Colonic mucosa (tissue), 4 donors: Measurements from ENCODE around the gene UNC13B. TPM values are rescaled to one million over a fixed set of nuclear protein-coding genes. Genes with fewer than 3 reads are reported as not detected.

ENCODE experiments used
- DNase-seq: peaks from one replicate; pipeline ENCODE4 v3.0.0-alpha.2; 2020
- H3K27ac ChIP-seq: fragments of 200-600 bp; one replicate; pipeline ENCODE4 v1.8.0; 2021
- H3K27me3 ChIP-seq: fragments of 200-600 bp; one replicate; pipeline ENCODE4 v1.8.0; 2021
- H3K36me3 ChIP-seq: fragments of 200-600 bp; one replicate; pipeline ENCODE4 v1.8.0; 2021
- H3K4me1 ChIP-seq: fragments of 200-600 bp; one replicate; pipeline ENCODE4 v1.8.0; 2021; ENCODE audit warnings: mild to moderate bottlenecking
- H3K4me3 ChIP-seq: fragments of 200-600 bp; one replicate; pipeline ENCODE4 v1.8.0; 2021
- H3K9ac ChIP-seq, 2 donors: one replicate each; pipeline ENCODE4 v1.7.0; 2013; ENCODE audit warnings: control low read depth in 2 of 2, low read depth in 2 of 2, low read length in 2 of 2
- H3K9me3 ChIP-seq: fragments of 200-600 bp; one replicate; pipeline ENCODE4 v1.8.0; 2021
- intact Hi-C: fragments of 100-400 bp; cut with DNase I; formaldehyde crosslinking; loops from one replicate; pipeline ENCODE4 v1.14.1; 2022
- total RNA-seq, 2 donors: library from RNA; stranded (reverse); fragmentation: NEBNext Ultra II Directional in 1 of 2; extraction: Animal tissue kit (Norgen Biotek cat#: 25700) in 1 of 2; gene quantifications; one replicate each; pipeline ENCODE4 v1.2.1, GENCODE V29; 2021
- TF ChIP-seq, protein P1 (sequence below): fragments of 200-600 bp; IDR thresholded peaks from one replicate; pipeline ENCODE4 v1.8.0; 2022; ENCODE audit warnings: antibody characterized with exemption, mild to moderate bottlenecking
- donor health status: healthy.
- donor health status: DM: no; HTN: no; CAD: no.
- donor health status: DM: no; HTN: no; CAD: no.

UNC13B gene
- total RNA-seq, 2 donors from 2014 or later, result 43.6 to 56.1 TPM

DNA sequence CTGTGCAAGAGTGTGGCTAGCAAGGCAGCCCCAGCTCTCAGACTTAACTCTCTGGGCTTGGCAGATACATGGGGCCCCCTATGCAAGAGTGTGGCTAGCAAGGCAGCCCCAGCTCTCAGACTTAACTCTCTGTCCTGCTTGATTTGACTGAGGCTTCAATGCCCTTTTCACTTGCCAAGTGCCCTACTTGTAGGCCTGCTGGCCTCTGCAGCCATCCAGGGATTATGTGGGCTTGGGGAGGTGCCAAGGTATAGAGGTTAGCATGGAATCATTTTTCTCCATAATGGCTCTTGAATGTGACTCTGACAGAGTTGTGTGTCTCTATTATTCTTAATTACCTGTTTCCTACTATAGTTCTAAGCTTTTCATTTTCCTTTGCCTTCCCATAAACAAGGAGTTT lies 212.6 kb downstream of the UNC13B start:
- TF ChIP-seq, protein P1, sequence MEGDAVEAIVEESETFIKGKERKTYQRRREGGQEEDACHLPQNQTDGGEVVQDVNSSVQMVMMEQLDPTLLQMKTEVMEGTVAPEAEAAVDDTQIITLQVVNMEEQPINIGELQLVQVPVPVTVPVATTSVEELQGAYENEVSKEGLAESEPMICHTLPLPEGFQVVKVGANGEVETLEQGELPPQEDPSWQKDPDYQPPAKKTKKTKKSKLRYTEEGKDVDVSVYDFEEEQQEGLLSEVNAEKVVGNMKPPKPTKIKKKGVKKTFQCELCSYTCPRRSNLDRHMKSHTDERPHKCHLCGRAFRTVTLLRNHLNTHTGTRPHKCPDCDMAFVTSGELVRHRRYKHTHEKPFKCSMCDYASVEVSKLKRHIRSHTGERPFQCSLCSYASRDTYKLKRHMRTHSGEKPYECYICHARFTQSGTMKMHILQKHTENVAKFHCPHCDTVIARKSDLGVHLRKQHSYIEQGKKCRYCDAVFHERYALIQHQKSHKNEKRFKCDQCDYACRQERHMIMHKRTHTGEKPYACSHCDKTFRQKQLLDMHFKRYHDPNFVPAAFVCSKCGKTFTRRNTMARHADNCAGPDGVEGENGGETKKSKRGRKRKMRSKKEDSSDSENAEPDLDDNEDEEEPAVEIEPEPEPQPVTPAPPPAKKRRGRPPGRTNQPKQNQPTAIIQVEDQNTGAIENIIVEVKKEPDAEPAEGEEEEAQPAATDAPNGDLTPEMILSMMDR, result no peak
- peaks cover 5% of the 10 kb centered on the region for H3K36me3 ChIP-seq

DNA sequence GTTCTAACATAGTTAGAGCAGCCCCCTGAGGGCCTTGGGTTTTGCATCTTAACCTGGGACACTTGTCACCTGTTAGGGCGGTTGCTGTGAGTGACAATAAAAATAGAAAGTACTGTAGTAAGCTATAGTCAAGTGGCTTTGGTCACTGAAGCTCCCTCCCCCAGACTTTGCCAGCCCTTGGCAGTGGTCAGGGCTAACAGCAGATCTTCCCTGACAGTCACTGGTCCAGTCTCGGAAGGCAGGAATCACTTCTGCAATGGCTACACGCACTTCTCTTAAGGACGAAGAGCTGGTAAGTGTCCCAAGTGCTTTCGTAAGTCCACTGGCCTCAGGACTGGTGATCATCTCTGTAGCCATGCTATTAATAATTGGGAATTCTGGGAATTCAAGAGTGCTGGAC lies 213.1 kb downstream of the UNC13B start:
- Histone ChIP-seq H3K9ac (no peak overlapping the region), H3K27ac (no peak overlapping the region), H3K4me3 (no peak overlapping the region), H3K27me3 (no peaks in the 10 kb centered on the region), H3K4me1 (no peaks in the 10 kb centered on the region), H3K9me3 (no peaks in the 10 kb centered on the region), H3K36me3 (peaks cover 5% of the 10 kb centered on the region)
- TF ChIP-seq, protein P1, result no peak
- intact Hi-C loops, result no loop called here
- DNase-seq, result no peak

More for the DNA sequence above, 212.6 kb downstream of the UNC13B start:
- Histone ChIP-seq H3K27me3 (no peaks in the 10 kb centered on the region), H3K4me3 (no peak overlapping the region), H3K9me3 (no peaks in the 10 kb centered on the region), H3K4me1 (no peaks in the 10 kb centered on the region), H3K9ac (no peak overlapping the region), H3K27ac (no peak overlapping the region)
- DNase-seq, result no peak
- intact Hi-C loops, result no loop called here

DNA sequence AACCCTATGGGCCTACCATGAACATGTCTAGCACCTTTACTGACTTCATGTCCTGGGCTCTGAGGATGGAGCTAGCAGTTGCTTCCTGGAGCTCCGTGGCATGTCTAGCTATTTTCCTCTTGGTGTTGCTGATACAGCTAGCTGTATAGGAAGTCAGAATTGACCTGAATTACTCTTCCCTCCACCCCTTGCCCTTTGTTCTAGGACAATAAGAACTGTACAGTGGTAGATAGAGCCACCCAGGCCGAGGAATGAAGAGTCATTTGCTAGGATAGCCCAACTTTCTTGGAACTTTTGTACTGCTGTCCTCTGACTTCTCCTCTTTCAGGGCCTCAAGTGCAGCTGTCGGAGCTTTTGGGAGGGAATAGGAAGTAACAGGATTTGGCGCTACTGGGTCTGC lies 218.2 kb downstream of the UNC13B start:
- TF ChIP-seq, protein P1, result no peak
- intact Hi-C loops, result no loop called here
- Histone ChIP-seq H3K9me3 (no peaks in the 10 kb centered on the region), H3K27me3 (no peaks in the 10 kb centered on the region), H3K27ac (no peak overlapping the region), H3K9ac (no peak overlapping the region), H3K36me3 (peaks cover under 1% of the 10 kb centered on the region), H3K4me1 (no peaks in the 10 kb centered on the region), H3K4me3 (no peak overlapping the region)
- DNase-seq, result no peak

DNA sequence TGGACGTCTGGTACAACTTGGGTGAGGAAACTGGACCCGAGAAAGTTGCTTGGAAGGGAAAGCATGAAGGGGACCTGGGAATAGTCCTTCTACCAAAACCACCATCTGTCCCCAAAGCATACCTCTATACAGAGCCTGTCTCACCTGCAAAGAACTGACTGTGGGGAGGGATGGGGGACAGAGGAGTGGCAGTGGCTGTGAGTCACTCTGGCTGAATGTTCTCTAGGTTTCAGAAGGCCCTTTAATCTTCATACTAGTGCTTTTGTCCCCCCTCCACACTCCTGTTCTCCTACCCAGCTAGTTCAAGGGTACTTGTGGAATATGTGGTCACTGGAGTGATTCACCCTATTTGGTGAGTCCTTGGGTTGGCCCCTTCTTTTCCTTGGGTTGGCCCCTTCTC lies 218.8 kb downstream of the UNC13B start:
- H3K27ac ChIP-seq, result no peak overlapping the region
- no peak overlapping the region for H3K9ac ChIP-seq
- H3K36me3 ChIP-seq, result no peaks in the 10 kb centered on the region
- H3K27me3 ChIP-seq, result no peaks in the 10 kb centered on the region
- DNase-seq, result no peak
- no peaks in the 10 kb centered on the region for H3K9me3 ChIP-seq
- H3K4me1 ChIP-seq, result no peaks in the 10 kb centered on the region
- TF ChIP-seq, protein P1, result no peak
- H3K4me3 ChIP-seq, result no peak overlapping the region
- intact Hi-C loops, result no loop called here

DNA sequence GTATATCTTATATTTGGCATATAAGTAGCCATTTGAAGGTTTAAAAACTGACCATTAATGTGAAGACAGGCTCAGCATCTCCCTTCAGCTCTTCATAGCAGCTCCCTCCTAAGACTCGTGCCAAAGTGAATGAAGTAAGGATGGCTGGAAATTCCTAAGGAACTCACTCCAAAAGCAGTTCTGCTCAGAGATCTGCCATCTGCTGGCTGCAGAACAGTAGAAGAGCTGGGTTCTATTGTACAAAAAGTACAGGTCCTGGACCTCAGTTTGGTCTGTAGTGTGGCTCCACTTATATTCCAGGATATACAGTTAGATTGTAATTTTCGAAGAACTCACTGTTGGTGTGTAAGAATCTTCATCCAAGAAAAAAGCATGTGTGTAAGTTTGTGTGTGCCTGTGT lies 223.2 kb downstream of the UNC13B start:
- TF ChIP-seq, protein P1, result no peak
- no peak overlapping the region for H3K27ac ChIP-seq
- intact Hi-C loops, result no loop called here
- no peak for DNase-seq
- no peaks in the 10 kb centered on the region for H3K36me3 ChIP-seq
- no peak overlapping the region for H3K4me3 ChIP-seq
- H3K9me3 ChIP-seq, result no peaks in the 10 kb centered on the region
- H3K4me1 ChIP-seq, result no peaks in the 10 kb centered on the region
- H3K27me3 ChIP-seq, result no peaks in the 10 kb centered on the region
- H3K9ac ChIP-seq, result no peak overlapping the region
